Pancreas (tissue), 10 donors: Measurements from ENCODE around the gene HBEGF. TPM values are rescaled to one million over a fixed set of nuclear protein-coding genes. Genes with fewer than 3 reads are reported as not detected.
A peak's percentile ranks its signal among the peaks of the same experiment; 100 is the strongest.

Experiments
- ATAC-seq, 4 donors: fragments of 200-7000 bp; cut with Tn5 transposase; one replicate each; pipeline versions ENCODE4 v1.8.0 to v1.9.1; 2020; ENCODE audit warnings: mild to moderate bottlenecking in 4 of 4, moderate library complexity in 4 of 4
- DNase-seq, 6 donors: peaks; one replicate each; pipeline ENCODE4 v3.0.0-alpha.2; 2020
- FAIRE-seq: peaks from 2 replicates; lab custom pipeline; 2012; peaks lifted over from hg19 to GRCh38; lab: Jason Lieb, UNC
- H3K27ac ChIP-seq, 4 donors: fragments of 200-600 bp; sonication (generic); 1 replicate in 3 of 4; 2 replicates in 1 of 4; pipeline versions ENCODE4 v1.5.0 to v1.8.0; 2020
- H3K27me3 ChIP-seq, 4 donors: fragments of 200-600 bp; one replicate each; pipeline ENCODE4 v1.8.0; 2021
- H3K36me3 ChIP-seq, 3 donors: fragments of 200-600 bp; sonication (generic) in 1 of 3; one replicate each; pipeline versions ENCODE4 v1.5.0 to v1.8.0; 2020 to 2021
- H3K4me1 ChIP-seq, 3 donors: fragments of 200-600 bp; one replicate each; pipeline ENCODE4 v1.8.0; 2021
- H3K4me3 ChIP-seq, 4 donors: fragments of 200-600 bp; sonication (generic) in 2 of 4; one replicate each; pipeline versions ENCODE4 v1.5.0 to v1.8.0; 2020 to 2021
- H3K9me3 ChIP-seq, 4 donors: fragments of 200-600 bp; one replicate each; pipeline ENCODE4 v1.8.0; 2021
- CTCF ChIP-seq, 4 donors: fragments of 200-600 bp; sonication (generic) in 3 of 4; IDR thresholded peaks; one replicate each; pipeline versions ENCODE4 v1.5.0 to v1.8.0; 2021; ENCODE audit warnings: antibody characterized with exemption in 4 of 4
- WGBS, 2 donors: extraction: QIAGEN DNeasy Blood & Tissue Kit; methylation state at CpG; one replicate each; pipeline ENCODE4 v1.1.7; 2013; 5-methylcytosine and 5-hydroxymethylcytosine counted together
- intact Hi-C, 3 donors: fragments of 100-400 bp; cut with DNase I; formaldehyde crosslinking; loops; one replicate each; pipeline versions ENCODE4 v1.11.1 to v1.14.2; 2022
- polyA plus RNA-seq, 2 donors: library from polyadenylated mRNA; stranded (reverse); fragments of 200-250 nt; gene quantifications; one replicate each; pipeline ENCODE4 v1.2.3, GENCODE V29; 2013
- total RNA-seq, 6 donors: library from RNA; stranded (reverse); fragmentation: NEBNext Ultra II Directional in 4 of 6; extraction: Animal tissue kit (Norgen Biotek cat#: 25700) in 4 of 6; gene quantifications; one replicate each; pipeline versions ENCODE4 v1.2.1 to v1.2.4, GENCODE V29; 2021 to 2023
- donor health status: healthy with polysubstance abuse.
- donor health status: DM: no; HTN: no; CAD: no; lungs with moderate emphysema.
- donor health status: DM: no; HTN: no; CAD: no.
- donor health status: control.
- donor health status: control.
- donor health status: Bipolar disorder and iron deficiency.
- donor health status: DM: yes; HTN: yes; CAD: no.
- donor health status: DM: no; HTN: no; CAD: no.
- donor health status: DM: no; HTN: no; CAD: no.
- donor health status: DM: yes; HTN: yes; CAD: no.

Gene HBEGF
- total and polyA plus RNA-seq, 8 donors = 0.97 to 5.0 (median 2.0) TPM

GRCh38 chr5:140328036-140328764 lies 18.2 kb downstream of the HBEGF start:
- H3K27ac ChIP-seq = no peak overlapping the region
- ATAC-seq (no peak), DNase-seq (no peak), FAIRE-seq (no peak)
- H3K36me3 ChIP-seq = no peaks in the 10 kb centered on the region
- 87 to 88% methylated on average over 8 of the region's 8 CpGs for WGBS, 2 donors
- H3K4me3 ChIP-seq = no peak overlapping the region
- H3K27me3 ChIP-seq = no peaks in the 10 kb centered on the region
- peaks cover 18 to 27% (median 19%) of the 10 kb centered on the region in 3 donors for H3K4me1 ChIP-seq
- intact Hi-C loops = no loop called here
- no peaks in the 10 kb centered on the region for H3K9me3 ChIP-seq
- no peak for TF ChIP-seq CTCF (IDR thresholded peaks at IDR 0.05)

- Histone ChIP-seq H3K36me3 (no peaks in the 10 kb centered on the region), H3K4me3 (no peak overlapping the region), H3K27ac (no peak overlapping the region), H3K27me3 (no peaks in the 10 kb centered on the region), H3K9me3 (no peaks in the 10 kb centered on the region), H3K4me1 (peaks cover 24 to 25% (median 25%) of the 10 kb centered on the region in 3 donors)
- ATAC-seq (no peak), DNase-seq (no peak), FAIRE-seq (no peak)
- 62 to 71% methylated on average over 2 of the region's 2 CpGs for WGBS, 2 donors
- no peak for TF ChIP-seq CTCF (IDR thresholded peaks at IDR 0.05)
- intact Hi-C loops = no loop called here
Measured at GRCh38 chr5:140327589-140327988, 18.8 kb downstream of the HBEGF start.

GRCh38 chr5:140325486-140325885 lies 20.9 kb downstream of the HBEGF start:
- intact Hi-C loops = no loop called here
- peaks cover 20 to 27% (median 27%) of the 10 kb centered on the region in 3 donors for H3K4me1 ChIP-seq
- WGBS, 2 donors = 85 to 97% methylated on average over 3 of the region's 3 CpGs
- no peak overlapping the region for H3K4me3 ChIP-seq
- FAIRE-seq = no peak
- H3K36me3 ChIP-seq = no peaks in the 10 kb centered on the region
- no peak for TF ChIP-seq CTCF (IDR thresholded peaks at IDR 0.05)
- no peaks in the 10 kb centered on the region for H3K27me3 ChIP-seq
- no peak overlapping the region for H3K27ac ChIP-seq
- no peak for DNase-seq
- no peak for ATAC-seq
- no peaks in the 10 kb centered on the region for H3K9me3 ChIP-seq

- no peak for DNase-seq
- intact Hi-C loops = no loop called here
- FAIRE-seq = no peak
- 63 to 96% methylated on average over 1 of the region's 1 CpG for WGBS, 2 donors
- Histone ChIP-seq H3K9me3 (no peaks in the 10 kb centered on the region), H3K27ac (peak overlapping the region in 3 of 4 donors; percentile 82 to 85 (median 83)), H3K27me3 (no peaks in the 10 kb centered on the region), H3K4me1 (peaks cover 20 to 27% (median 27%) of the 10 kb centered on the region in 3 donors), H3K4me3 (no peak overlapping the region), H3K36me3 (no peaks in the 10 kb centered on the region)
- ATAC-seq = peak in 3 of 4 donors; percentile 20 to 50 (median 37)
- TF ChIP-seq CTCF (IDR thresholded peaks at IDR 0.05) = no peak
Measured at GRCh38 chr5:140324617-140325241, 21.7 kb downstream of the HBEGF start.
